B cell (primary cell): ENCODE results near the gene GOSR2. TPM values are rescaled to one million over a fixed set of nuclear protein-coding genes. Genes with fewer than 3 reads are reported as not detected.

Experiments
- ATAC-seq: fragments of 200-7000 bp; cut with Tn5 transposase; one replicate; pipeline ENCODE4 v1.10.0; 2021; ENCODE audit warnings: low read depth, mild to moderate bottlenecking, moderate number of reproducible peaks, moderate library complexity
- CTCF ChIA-PET: fragments of 350-600 bp; sonication (Branson Sonifier 250); formaldehyde crosslinking; loops from one replicate; lab custom pipeline; 2021; ENCODE audit warnings: antibody characterized with exemption, inconsistent platforms; lab: Charles Lee
- POLR2A ChIA-PET: fragments of 350-600 bp; sonication (Branson Sonifier 250); formaldehyde crosslinking; loops from one replicate; lab custom pipeline; 2021; ENCODE audit warnings: antibody characterized with exemption; lab: Charles Lee
- DNase-seq: peaks from one replicate; pipeline ENCODE4 v3.0.0; 2013
- H2AFZ ChIP-seq: 2 replicates; pipeline ENCODE4 v1.6.1; 2012; ENCODE audit warnings: mild to moderate bottlenecking, low read depth, low read length; ENCODE audit not compliant: insufficient read depth, poor library complexity, severe bottlenecking
- H3K27ac ChIP-seq, 2 donors: 1 replicate in 1 of 2; 2 replicates in 1 of 2; pipeline ENCODE4 v1.5.1; 2012 to 2013; ENCODE audit warnings: low read length in 2 of 2, mild to moderate bottlenecking in 2 of 2, moderate library complexity in 1 of 2
- H3K27me3 ChIP-seq, 4 experiments: fragments of 200-600 bp in 1 of 4; sonication (generic) in 1 of 4; replicated peaks in 1 of 4; 1 replicate in 2 of 4; 2 replicates in 2 of 4; pipeline versions ENCODE4 v1.6.1 to v1.7.0; 2013 to 2016; ENCODE audit warnings: low read length in 3 of 4, mild to moderate bottlenecking in 2 of 4, mixed read lengths in 1 of 4, moderate library complexity in 1 of 4; ENCODE audit not compliant: insufficient read depth in 4 of 4, control insufficient read depth in 3 of 4; ENCODE audit errors: control extremely low read depth in 1 of 4
- H3K36me3 ChIP-seq, 2 experiments: replicated peaks in 1 of 2; 1 replicate in 1 of 2; 2 replicates in 1 of 2; pipeline versions ENCODE4 v1.6.1 to v1.7.1; 2013; ENCODE audit warnings: low read length in 1 of 2; ENCODE audit not compliant: insufficient read depth in 2 of 2, control insufficient read depth in 1 of 2; ENCODE audit errors: control extremely low read depth in 1 of 2, extremely low read depth in 1 of 2
- H3K4me1 ChIP-seq, 2 donors: fragments of 200-600 bp in 1 of 2; sonication (generic) in 1 of 2; 1 replicate in 1 of 2; 2 replicates in 1 of 2; pipeline versions ENCODE4 v1.5.1 to v1.6.1; 2013 to 2017; ENCODE audit warnings: low read length in 2 of 2; ENCODE audit not compliant: control insufficient read depth in 2 of 2, insufficient read depth in 2 of 2
- H3K4me2 ChIP-seq: replicated peaks from 2 replicates; pipeline ENCODE3; 2012; ENCODE audit warnings: mild to moderate bottlenecking, low read depth, low read length; ENCODE audit not compliant: poor library complexity, severe bottlenecking
- H3K4me3 ChIP-seq, 5 experiments: fragments of 200-600 bp in 1 of 5; sonication (generic) in 1 of 5; 1 replicate in 3 of 5; 2 replicates in 2 of 5; pipeline versions ENCODE4 v1.5.1 to v1.7.0; 2011 to 2016; ENCODE audit warnings: low read length in 4 of 5, mild to moderate bottlenecking in 4 of 5, low read depth in 2 of 5, control low read depth in 1 of 5, moderate library complexity in 1 of 5; ENCODE audit not compliant: insufficient read depth in 1 of 5; ENCODE audit errors: control extremely low read depth in 1 of 5, extremely low read depth in 1 of 5
- H3K79me2 ChIP-seq: fragments of 200-600 bp; sonication (generic); one replicate; pipeline ENCODE4 v1.6.0; 2016; ENCODE audit warnings: low read length; ENCODE audit not compliant: control insufficient read depth, insufficient read depth
- H3K9ac ChIP-seq: fragments of 200-600 bp; sonication (generic); 2 replicates; pipeline ENCODE4 v1.6.1; 2017; ENCODE audit warnings: mild to moderate bottlenecking, low read length, moderate library complexity
- H3K9me3 ChIP-seq, 3 donors: one replicate each; pipeline versions ENCODE4 v1.6.1 to v1.7.1; 2013; ENCODE audit warnings: low read length in 2 of 3; ENCODE audit not compliant: control insufficient read depth in 2 of 3, insufficient read depth in 1 of 3; ENCODE audit errors: control extremely low read depth in 1 of 3
- H4K20me1 ChIP-seq: 2 replicates; pipeline ENCODE4 v1.6.0; 2012; ENCODE audit warnings: mild to moderate bottlenecking, low read length; ENCODE audit not compliant: insufficient read depth, control insufficient read depth, poor library complexity, severe bottlenecking
- H3K27ac Mint-ChIP-seq: one replicate; pipeline ENCODE4 v1.8.0; 2021; ENCODE audit warnings: mixed read lengths
- H3K27me3 Mint-ChIP-seq: one replicate; pipeline ENCODE4 v1.8.0; 2021; ENCODE audit warnings: mixed read lengths
- H3K4me1 Mint-ChIP-seq: one replicate; pipeline ENCODE4 v1.8.0; 2021; ENCODE audit warnings: mixed read lengths
- H3K4me3 Mint-ChIP-seq: one replicate; pipeline ENCODE4 v1.8.0; 2021; ENCODE audit warnings: mixed read lengths
- H3K9me3 Mint-ChIP-seq: one replicate; pipeline ENCODE4 v1.8.0; 2022; ENCODE audit warnings: mixed read lengths; ENCODE audit not compliant: insufficient read depth
- CTCF ChIP-seq: fragments of 200-600 bp; IDR thresholded peaks from one replicate; pipeline ENCODE4 v1.8.0; 2022; ENCODE audit warnings: antibody characterized with exemption, mild to moderate bottlenecking
- EZH2 ChIP-seq: IDR thresholded peaks from 2 replicates; pipeline ENCODE4 v1.6.1; 2012; ENCODE audit warnings: borderline replicate concordance, low read depth, mild to moderate bottlenecking, moderate library complexity, low read length; ENCODE audit not compliant: insufficient read depth, poor library complexity, severe bottlenecking
- WGBS: methylation state at CpG from one replicate; pipeline ENCODE4 v1.1.5; 2013; ENCODE audit warnings: missing lambda C conversion rate; ENCODE audit not compliant: insufficient coverage; 5-methylcytosine and 5-hydroxymethylcytosine counted together
- intact Hi-C: fragments of 100-400 bp; cut with micrococcal nuclease; formaldehyde crosslinking; loops from one replicate; pipeline ENCODE4 v1.10.0; 2022
- polyA plus RNA-seq: library from polyadenylated mRNA; depleted of rRNA; stranded (reverse); fragments of >200 nt; gene quantifications from 2 replicates; pipeline ENCODE4 v1.2.3, GENCODE V29; 2012
- total RNA-seq, 2 donors: library from RNA; stranded (reverse); fragments of 120-200 nt in 1 of 2; gene quantifications; 1 replicate in 1 of 2; 2 replicates in 1 of 2; pipeline versions ENCODE4 v1.2.3 to v1.2.4, GENCODE V29; 2013 to 2022

Gene GOSR2
- total and polyA plus RNA-seq, 2 donors (not counting 1 experiment from before 2014, with no cell fraction given) = 33.2 to 91.0 TPM

- no peaks in the 10 kb centered on the region for H3K4me1 ChIP-seq
- H3K27ac ChIP-seq = no peak overlapping the region
- Mint-ChIP-seq H3K9me3 (no peaks in the 10 kb centered on the region), H3K4me3 (no peak overlapping the region), H3K27ac (no peak overlapping the region), H3K4me1 (no peaks in the 10 kb centered on the region), H3K27me3 (peaks cover 31% of the 10 kb centered on the region)
- H3K9ac ChIP-seq = no peak overlapping the region
- no peak overlapping the region for H3K4me2 ChIP-seq
- no peak overlapping the region for H2AFZ ChIP-seq
- no peak for TF ChIP-seq EZH2
- TF ChIP-seq CTCF = no peak
- DNase-seq = no peak
- no peaks in the 10 kb centered on the region for H3K36me3 ChIP-seq
- ATAC-seq = no peak
- CTCF ChIA-PET = no interaction called here
- no peak overlapping the region for H3K4me3 ChIP-seq
- intact Hi-C loops = no loop called here
- no peaks in the 10 kb centered on the region for H4K20me1 ChIP-seq
- POLR2A ChIA-PET = no interaction called here
- WGBS = no CpG with 5 or more reads among the region's 1 CpG
- peaks cover 0 to 5% (median 0%) of the 10 kb centered on the region in 4 experiments for H3K27me3 ChIP-seq
- H3K9me3 ChIP-seq = no peaks in the 10 kb centered on the region
- no peaks in the 10 kb centered on the region for H3K79me2 ChIP-seq
Measured at GRCh38 chr17:46886310-46886663, 36.7 kb upstream of the GOSR2 start.

- intact Hi-C loops = no loop called here
- no peaks in the 10 kb centered on the region for H3K9me3 Mint-ChIP-seq
- Histone ChIP-seq H3K9ac (no peak overlapping the region), H3K79me2 (no peaks in the 10 kb centered on the region), H3K4me2 (no peak overlapping the region), H3K36me3 (no peaks in the 10 kb centered on the region), H3K27me3 (peaks cover 0 to 11% (median 0%) of the 10 kb centered on the region in 4 experiments), H2AFZ (no peak overlapping the region), H3K27ac (no peak overlapping the region), H3K4me3 (no peak overlapping the region), H3K4me1 (no peaks in the 10 kb centered on the region), H3K9me3 (no peaks in the 10 kb centered on the region), H4K20me1 (no peaks in the 10 kb centered on the region)
- peaks cover 38% of the 10 kb centered on the region for H3K27me3 Mint-ChIP-seq
- TF ChIP-seq CTCF = no peak
- TF ChIP-seq EZH2 = no peak
- no peaks in the 10 kb centered on the region for H3K4me1 Mint-ChIP-seq
- H3K4me3 Mint-ChIP-seq = no peak overlapping the region
- CTCF ChIA-PET = no interaction called here
- POLR2A ChIA-PET = no interaction called here
- no peak for ATAC-seq
- no peak overlapping the region for H3K27ac Mint-ChIP-seq
- WGBS = 40% methylated on average over 1 of the region's 3 CpGs
- DNase-seq = no peak
Measured at GRCh38 chr17:46887717-46888116, 35.2 kb upstream of the GOSR2 start.
